HG03066 (cell line): ENCODE results near the gene P4HTM.

Experiments
- ATAC-seq: cut with Tn5 transposase; IDR thresholded peaks from one replicate; pipeline ENCODE4 v1.9.1; 2021; ENCODE audit warnings: low read depth; ENCODE audit not compliant: unreplicated experiment

The P4HTM gene

GRCh38 chr3:49021813-49022687 is 32.0 kb downstream of the P4HTM start, which contains the start of gene NDUFAF3:
Gene NDUFAF3, plus strand, starts transcription at chr3:49022121. Its CDS starts 24 bp downstream, at chr3:49022145.
- ATAC-seq, result peak; percentile 51

GRCh38 chr3:49022688-49023171 is 32.7 kb downstream of the P4HTM start:
- ATAC-seq, result no peak

- no peak for ATAC-seq
Observed at GRCh38 chr3:49023775-49024174, 33.7 kb downstream of the P4HTM start.

- no peak for ATAC-seq
Observed at GRCh38 chr3:49024449-49024848, 34.4 kb downstream of the P4HTM start.

- ATAC-seq, result no peak
Observed at GRCh38 chr3:49025005-49025792, 35.2 kb downstream of the P4HTM start.

- ATAC-seq, result no peak
Observed at GRCh38 chr3:49025793-49026520, 35.9 kb downstream of the P4HTM start.

GRCh38 chr3:49026536-49026935 is 36.5 kb downstream of the P4HTM start:
- no peak for ATAC-seq

- ATAC-seq, result no peak
Observed at GRCh38 chr3:49027634-49028033, 37.6 kb downstream of the P4HTM start.

- no peak for ATAC-seq
Observed at GRCh38 chr3:49028298-49028672, 38.2 kb downstream of the P4HTM start.

- ATAC-seq, result peak; percentile 87
Observed at GRCh38 chr3:49028673-49029562, 38.9 kb downstream of the P4HTM start, which contains the start of gene IMPDH2. Gene IMPDH2, minus strand, starts transcription at chr3:49029398. Its CDS starts 48 bp downstream, at chr3:49029350.

- no peak for ATAC-seq
Observed at GRCh38 chr3:49029563-49029884, 39.5 kb downstream of the P4HTM start.

GRCh38 chr3:49030321-49030720 is 40.3 kb downstream of the P4HTM start:
- ATAC-seq, result no peak

GRCh38 chr3:49032646-49033304 is 42.7 kb downstream of the P4HTM start:
- no peak for ATAC-seq

- no peak for ATAC-seq
Observed at GRCh38 chr3:49034650-49035049, 44.6 kb downstream of the P4HTM start.

- ATAC-seq, result no peak
Observed at GRCh38 chr3:49035281-49035680, 45.2 kb downstream of the P4HTM start.

- no peak for ATAC-seq
Observed at GRCh38 chr3:49053543-49053942, 63.5 kb downstream of the P4HTM start.

- ATAC-seq, result no peak
Observed at GRCh38 chr3:49054344-49054862, 64.4 kb downstream of the P4HTM start.
